NCI-H1048 (cell line): ENCODE results near the gene VOPP1.

Source experiments
- DNase-seq: peaks from one replicate; lab custom pipeline; 2025; lab: John Stamatoyannopoulos, UW

VOPP1 gene

GRCh38 chr7:55576753-55577152 is 4.5 kb upstream of the VOPP1 start:
- DNase-seq, result no peak

GRCh38 chr7:55575733-55576132 is 3.4 kb upstream of the VOPP1 start:
- no peak for DNase-seq

GRCh38 chr7:55575098-55575497 is 2.8 kb upstream of the VOPP1 start:
- DNase-seq, result no peak

- no peak for DNase-seq
These were observed 1.9 kb upstream of the VOPP1 start for GRCh38 chr7:55574051-55574717.

- DNase-seq, result no peak
These were observed 1.1 kb upstream of the VOPP1 start for GRCh38 chr7:55573234-55573900.

GRCh38 chr7:55571511-55572377 is 558 bp downstream of the VOPP1 start:
- DNase-seq, result no peak

- DNase-seq, result no peak
These were observed 1.4 kb downstream of the VOPP1 start for GRCh38 chr7:55570939-55571338.

GRCh38 chr7:55570218-55570873 is 2.0 kb downstream of the VOPP1 start:
- DNase-seq, result no peak

- DNase-seq, result no peak
These were observed 2.5 kb downstream of the VOPP1 start for GRCh38 chr7:55569797-55570196.

- no peak for DNase-seq
These were observed 3.0 kb downstream of the VOPP1 start for GRCh38 chr7:55569269-55569663.

GRCh38 chr7:55568613-55569268 is 3.6 kb downstream of the VOPP1 start:
- no peak for DNase-seq

GRCh38 chr7:55567571-55567970 is 4.7 kb downstream of the VOPP1 start:
- DNase-seq, result no peak

GRCh38 chr7:55565681-55566080 is 6.6 kb downstream of the VOPP1 start:
- no peak for DNase-seq

GRCh38 chr7:55563596-55564325 is 8.5 kb downstream of the VOPP1 start:
- DNase-seq, result no peak

- no peak for DNase-seq
These were observed 10.6 kb downstream of the VOPP1 start for GRCh38 chr7:55561690-55562089.

- no peak for DNase-seq
These were observed 13.1 kb downstream of the VOPP1 start for GRCh38 chr7:55558962-55559920.

- no peak for DNase-seq
These were observed 14.6 kb downstream of the VOPP1 start for GRCh38 chr7:55557666-55558188.

- no peak for DNase-seq
These were observed 15.8 kb downstream of the VOPP1 start for GRCh38 chr7:55556492-55556891.

GRCh38 chr7:55556031-55556430 is 16.3 kb downstream of the VOPP1 start:
- DNase-seq, result no peak

GRCh38 chr7:55555160-55555559 is 17.1 kb downstream of the VOPP1 start:
- DNase-seq, result no peak
